Measurements from ENCODE around the gene COL1A1. TPM values are rescaled to one million over a fixed set of nuclear protein-coding genes. Genes with fewer than 3 reads are reported as not detected.

The COL1A1 gene
- total and polyA plus RNA-seq, 2 of the 13 experiments (the other 11 are each of a cell fraction or from before 2014, with no cell fraction given): 0.05 TPM; not detected in 1

DNA sequence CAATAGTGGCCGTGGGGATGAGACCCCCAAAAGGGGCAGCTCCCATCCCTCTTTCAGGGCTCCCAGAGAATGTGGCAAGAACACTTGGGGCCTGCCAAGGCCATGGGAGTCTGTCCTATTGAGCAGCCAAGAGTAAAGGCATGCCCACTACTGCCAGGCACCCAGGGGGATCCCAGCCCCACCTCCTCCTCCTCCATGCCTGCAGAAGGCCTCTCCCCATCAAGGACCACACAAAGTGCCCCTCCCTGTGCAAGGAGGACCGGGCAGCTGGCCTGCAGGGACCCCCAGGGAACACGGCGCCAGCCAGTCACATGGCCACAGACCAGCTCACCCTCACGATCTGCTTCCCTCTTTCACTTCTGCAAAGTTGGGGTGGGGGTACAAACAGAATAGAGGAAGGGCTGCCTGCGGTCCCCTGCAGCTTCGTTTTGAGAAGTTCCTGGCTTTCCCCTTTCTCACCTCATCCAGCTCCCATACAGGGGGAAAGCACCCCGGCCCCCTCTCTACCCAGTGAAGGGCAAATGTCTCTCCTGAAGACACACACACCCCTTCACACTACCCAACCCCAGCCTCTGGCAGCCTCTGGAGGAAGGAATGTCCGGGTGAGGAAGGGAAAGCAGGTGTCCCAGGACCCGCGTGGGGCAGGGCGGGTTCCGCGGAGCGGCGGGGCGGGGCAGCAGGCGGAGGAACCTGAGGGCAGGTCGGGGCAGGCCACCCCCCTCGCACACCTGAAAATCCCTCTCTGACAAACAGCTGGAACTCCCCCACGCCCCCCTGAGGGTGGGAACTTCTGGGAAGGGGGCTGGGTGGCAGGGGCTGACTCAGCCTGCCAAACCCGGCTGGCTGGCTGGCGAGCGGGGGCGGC is 53.0 kb downstream of the COL1A1 start:
- H3K9me3 ChIP-seq (ENCODE audit: low read length): no peaks in the 10 kb centered on the region
- H3K4me2 ChIP-seq (ENCODE audit: low read depth, low read length): peak overlapping the region; percentile 100
- peaks cover 57% of the 10 kb centered on the region for H3K4me1 ChIP-seq (ENCODE audit: insufficient read depth, low read length)
- WGBS (ENCODE audit: low lambda C conversion rate): 5% methylated on average over 12 of the region's 25 CpGs
- ChIA-PET CTCF (ENCODE audit: low intra/inter-chr PET ratio, low total read pairs) (no interaction called here), POLR2A (interaction anchor here (1.0 to 3.0 kb wide), 3 partner anchors 37 to 54 kb away, joined by 4 to 10 read pairs (median 8); partner anchors contain the start of gene PDK2)
- peaks cover 11% of the 10 kb centered on the region; the same call in 1 of the 2 replicates for H4K20me1 ChIP-seq (ENCODE audit: insufficient read depth, low read length)
- H3K27ac ChIP-seq (ENCODE audit: extremely low read length, insufficient read depth, low read length): peak overlapping the region; percentile 95
- H3K9ac ChIP-seq (ENCODE audit: insufficient read depth, low read depth, low read length): peak overlapping the region; percentile 83
- in situ Hi-C loops (cut with HindIII; ENCODE audit: extremely low pct_ligation_motif_present, low pct_unique_long_range_greater_than_20kb) (no loop called here), intact Hi-C loops (cut with micrococcal nuclease; ENCODE audit: unreplicated experiment) (loop anchor here (1.0 kb wide), 1 partner anchor 8 kb away; no protein-coding TSS in a partner anchor)
- peak; percentile 23 for ATAC-seq
- no peak for FAIRE-seq
- peak; percentile 51 for DNase-seq (ENCODE audit: low spot score)
- H3K79me2 ChIP-seq (ENCODE audit: insufficient read depth, low read length): peaks cover 25% of the 10 kb centered on the region
- no TSS peak for BruUV-seq (replicated peaks)
- H3K4me3 ChIP-seq (replicated peaks in 1 of 3; ENCODE audit: insufficient read depth in 1 of 3, low read depth in 2 of 3, low read length in 3 of 3): peak overlapping the region; percentile 70 to 86 (median 84)
- no peak overlapping the region for H2AFZ ChIP-seq (ENCODE audit: low read length)
- no peaks in the 10 kb centered on the region; a peak in 2 of 5 replicates for H3K27me3 ChIP-seq (ENCODE audit: control insufficient read depth in 1 of 2, insufficient read depth in 2 of 2, low read length in 2 of 2)
- H3K36me3 ChIP-seq (replicated peaks in 1 of 2; ENCODE audit: control insufficient read depth in 1 of 2, insufficient read depth in 2 of 2, low read length in 2 of 2): peaks cover 17 to 21% of the 10 kb centered on the region in 2 experiments
- TF ChIP-seq ZBTB8A (CRISPR knock-in tag; IDR thresholded peaks at IDR 0.05; ENCODE audit: borderline replicate concordance, low read depth): no peak
- TF ChIP-seq UBTF (CRISPR knock-in tag; IDR thresholded peaks at IDR 0.05): peak; percentile 55; the same call in 1 of the 2 replicates
- no peak for TF ChIP-seq ZFP41 (CRISPR knock-in tag; IDR thresholded peaks at IDR 0.05; ENCODE audit: borderline replicate concordance)
- TF ChIP-seq, protein P1, sequence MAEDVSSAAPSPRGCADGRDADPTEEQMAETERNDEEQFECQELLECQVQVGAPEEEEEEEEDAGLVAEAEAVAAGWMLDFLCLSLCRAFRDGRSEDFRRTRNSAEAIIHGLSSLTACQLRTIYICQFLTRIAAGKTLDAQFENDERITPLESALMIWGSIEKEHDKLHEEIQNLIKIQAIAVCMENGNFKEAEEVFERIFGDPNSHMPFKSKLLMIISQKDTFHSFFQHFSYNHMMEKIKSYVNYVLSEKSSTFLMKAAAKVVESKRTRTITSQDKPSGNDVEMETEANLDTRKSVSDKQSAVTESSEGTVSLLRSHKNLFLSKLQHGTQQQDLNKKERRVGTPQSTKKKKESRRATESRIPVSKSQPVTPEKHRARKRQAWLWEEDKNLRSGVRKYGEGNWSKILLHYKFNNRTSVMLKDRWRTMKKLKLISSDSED (CRISPR knock-in tag; IDR thresholded peaks at IDR 0.05): no peak
- no peak for TF ChIP-seq KDM4B (CRISPR knock-in tag; IDR thresholded peaks at IDR 0.05)
- TF ChIP-seq, protein P2, sequence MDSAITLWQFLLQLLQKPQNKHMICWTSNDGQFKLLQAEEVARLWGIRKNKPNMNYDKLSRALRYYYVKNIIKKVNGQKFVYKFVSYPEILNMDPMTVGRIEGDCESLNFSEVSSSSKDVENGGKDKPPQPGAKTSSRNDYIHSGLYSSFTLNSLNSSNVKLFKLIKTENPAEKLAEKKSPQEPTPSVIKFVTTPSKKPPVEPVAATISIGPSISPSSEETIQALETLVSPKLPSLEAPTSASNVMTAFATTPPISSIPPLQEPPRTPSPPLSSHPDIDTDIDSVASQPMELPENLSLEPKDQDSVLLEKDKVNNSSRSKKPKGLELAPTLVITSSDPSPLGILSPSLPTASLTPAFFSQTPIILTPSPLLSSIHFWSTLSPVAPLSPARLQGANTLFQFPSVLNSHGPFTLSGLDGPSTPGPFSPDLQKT (CRISPR knock-in tag; IDR thresholded peaks at IDR 0.05; ENCODE audit: borderline replicate concordance): no peak
- TF ChIP-seq REL (CRISPR knock-in tag; conservative IDR thresholded peaks at IDR 0.05): no peak
- TF ChIP-seq KDM3A (CRISPR knock-in tag; IDR thresholded peaks at IDR 0.05; ENCODE audit: low read depth): no peak
- no peak for TF ChIP-seq ISX (CRISPR knock-in tag; conservative IDR thresholded peaks at IDR 0.05)
- no peak for TF ChIP-seq MED1 (CRISPR knock-in tag; IDR thresholded peaks at IDR 0.05)
- TF ChIP-seq SRSF1 (optimal IDR thresholded peaks at IDR 0.05; ENCODE audit: low read depth, low read length): no peak
- TF ChIP-seq KDM5A (IDR thresholded peaks at IDR 0.05; ENCODE audit: borderline replicate concordance, low read length): no peak
- no peak for TF ChIP-seq ZNF616 (CRISPR knock-in tag; IDR thresholded peaks at IDR 0.05; ENCODE audit: low read depth)
- no peak for TF ChIP-seq PLSCR1 (CRISPR knock-in tag; IDR thresholded peaks at IDR 0.05; ENCODE audit: borderline replicate concordance)
